Liver (tissue), 9 donors: ENCODE results near the gene MTMR6. TPM values are rescaled to one million over a fixed set of nuclear protein-coding genes. Genes with fewer than 3 reads are reported as not detected.

ENCODE experiments used
- DNase-seq: peaks from one replicate; pipeline ENCODE4 v3.0.0-alpha.2; 2017; ENCODE audit warnings: low spot score
- H3K27ac ChIP-seq, 2 donors: one replicate each; pipeline ENCODE4 v1.7.0; 2013; ENCODE audit warnings: inconsistent platforms in 2 of 2, low read length in 2 of 2, control low read depth in 1 of 2, low read depth in 1 of 2, mild to moderate bottlenecking in 1 of 2
- H3K27me3 ChIP-seq, 4 donors: one replicate each; pipeline versions ENCODE4 v1.6.1 to v1.7.0; 2013; ENCODE audit warnings: low read length in 3 of 4, inconsistent platforms in 1 of 4, mild to moderate bottlenecking in 1 of 4, moderate library complexity in 1 of 4; ENCODE audit not compliant: control insufficient read depth in 4 of 4, insufficient read depth in 4 of 4
- H3K36me3 ChIP-seq, 4 donors: one replicate each; pipeline versions ENCODE4 v1.6.1 to v1.7.0; 2013; ENCODE audit warnings: low read length in 3 of 4, mild to moderate bottlenecking in 3 of 4, low read depth in 1 of 4, moderate library complexity in 1 of 4; ENCODE audit not compliant: control insufficient read depth in 4 of 4, insufficient read depth in 3 of 4
- H3K4me1 ChIP-seq, 4 donors: one replicate each; pipeline versions ENCODE4 v1.6.1 to v1.7.0; 2013; ENCODE audit warnings: low read length in 3 of 4, mild to moderate bottlenecking in 3 of 4, moderate library complexity in 1 of 4; ENCODE audit not compliant: control insufficient read depth in 4 of 4, insufficient read depth in 4 of 4
- H3K4me3 ChIP-seq, 3 donors: one replicate each; pipeline versions ENCODE4 v1.6.1 to v1.7.0; 2013; ENCODE audit warnings: low read length in 3 of 3, control low read depth in 1 of 3, low read depth in 1 of 3, mild to moderate bottlenecking in 1 of 3
- H3K9ac ChIP-seq, 2 donors: one replicate each; pipeline ENCODE4 v1.7.0; 2013; ENCODE audit warnings: low read length in 2 of 2, mild to moderate bottlenecking in 2 of 2, moderate library complexity in 2 of 2, control low read depth in 1 of 2, low read depth in 1 of 2
- H3K9me3 ChIP-seq, 4 donors: one replicate each; pipeline versions ENCODE4 v1.6.1 to v1.7.0; 2013; ENCODE audit warnings: low read length in 3 of 4; ENCODE audit not compliant: control insufficient read depth in 4 of 4
- ATF3 ChIP-seq: IDR thresholded peaks from 2 replicates; pipeline ENCODE4 v1.6.1; 2016; ENCODE audit warnings: antibody characterized with exemption
- EGR1 ChIP-seq, 2 donors: IDR thresholded peaks; 2 replicates each; pipeline ENCODE4 v1.6.1; 2016 to 2018; ENCODE audit warnings: antibody characterized with exemption in 2 of 2, low read depth in 2 of 2
- FOXA1 ChIP-seq: IDR thresholded peaks from 2 replicates; pipeline ENCODE4 v1.6.1; 2016; ENCODE audit warnings: antibody characterized with exemption
- FOXA2 ChIP-seq: IDR thresholded peaks from 2 replicates; pipeline ENCODE4 v1.6.1; 2016; ENCODE audit warnings: antibody characterized with exemption
- HNF4A ChIP-seq, 2 donors: conservative IDR thresholded peaks; 2 replicates each; pipeline ENCODE4 v1.6.1; 2016; ENCODE audit warnings: antibody characterized with exemption in 2 of 2, mild to moderate bottlenecking in 2 of 2
- HNF4G ChIP-seq: IDR thresholded peaks from 2 replicates; pipeline ENCODE4 v1.6.1; 2016; ENCODE audit warnings: antibody characterized with exemption
- JUND ChIP-seq, 2 donors: IDR thresholded peaks; 2 replicates each; pipeline ENCODE4 v1.6.1; 2016; ENCODE audit warnings: antibody characterized with exemption in 2 of 2
- NR2F2 ChIP-seq: IDR thresholded peaks from 2 replicates; pipeline ENCODE4 v1.6.1; 2016; ENCODE audit warnings: antibody characterized with exemption
- RAD21 ChIP-seq, 2 donors: IDR thresholded peaks; 2 replicates each; pipeline ENCODE4 v1.6.1; 2016; ENCODE audit warnings: antibody characterized with exemption in 2 of 2, mild to moderate bottlenecking in 2 of 2
- REST ChIP-seq: IDR thresholded peaks from 2 replicates; pipeline ENCODE4 v1.6.1; 2016; ENCODE audit warnings: antibody characterized with exemption, mild to moderate bottlenecking
- RXRA ChIP-seq, 2 donors: IDR thresholded peaks; 2 replicates each; pipeline ENCODE4 v1.6.1; 2017 to 2018; ENCODE audit warnings: antibody characterized with exemption in 2 of 2, mild to moderate bottlenecking in 1 of 2
- SP1 ChIP-seq: IDR thresholded peaks from 2 replicates; pipeline ENCODE4 v1.6.1; 2018; ENCODE audit warnings: antibody characterized with exemption, mild to moderate bottlenecking
- TAF1 ChIP-seq: conservative IDR thresholded peaks from 2 replicates; pipeline ENCODE4 v1.6.1; 2016; ENCODE audit warnings: antibody characterized with exemption, mild to moderate bottlenecking
- YY1 ChIP-seq: IDR thresholded peaks from 2 replicates; pipeline ENCODE4 v1.6.1; 2016; ENCODE audit warnings: antibody characterized with exemption, mild to moderate bottlenecking
- ZBTB33 ChIP-seq: IDR thresholded peaks from 2 replicates; pipeline ENCODE4 v1.6.1; 2016; ENCODE audit warnings: antibody characterized with exemption
- WGBS: extraction: QIAGEN DNeasy Blood & Tissue Kit; methylation state at CpG from one replicate; pipeline ENCODE4 v1.1.7; 2013; 5-methylcytosine and 5-hydroxymethylcytosine counted together
- polyA plus RNA-seq, 2 donors: library from polyadenylated mRNA; stranded (reverse) in 1 of 2; unstranded in 1 of 2; fragments of 200-250 nt in 1 of 2; fragments of >200 nt in 1 of 2; fragmentation: Nextera tagmentation in 1 of 2; extraction: Ambion mirVana in 1 of 2; gene quantifications; one replicate each; pipeline versions ENCODE4 v1.2.1 to v1.2.3, GENCODE V29; 2013 to 2015
- total RNA-seq, 2 donors: library from RNA; depleted of rRNA; stranded (reverse); fragments of >200 nt; gene quantifications; one replicate each; pipeline ENCODE4 v1.2.3, GENCODE V29; 2014
- donor health status: healthy.
- donor health status: healthy.
- donor health status: healthy.
- donor health status: healthy.
- donor health status: healthy.

MTMR6 gene
- total and polyA plus RNA-seq, 4 donors, result 5.3 to 12.6 (median 7.6) TPM

GRCh38 chr13:25300861-25301346 is 13.6 kb upstream of the MTMR6 start:
- 21% methylated on average over 33 of the region's 33 CpGs for WGBS
- Histone ChIP-seq H3K27ac (peak overlapping the region; percentile 99), H3K9ac (peak overlapping the region; percentile 82 to 98), H3K36me3 (no peaks in the 10 kb centered on the region), H3K9me3 (peaks cover 0 to 2% (median 0%) of the 10 kb centered on the region in 4 donors), H3K4me1 (peaks cover 1 to 32% (median 16%) of the 10 kb centered on the region in 4 donors), H3K4me3 (peak overlapping the region; percentile 73 to 99 (median 97)), H3K27me3 (no peaks in the 10 kb centered on the region)
- DNase-seq, result peak; percentile 49
- TF ChIP-seq ATF3 (no peak), FOXA1 (no peak), NR2F2 (no peak), SP1 (no peak), TAF1 (no peak), RXRA (IDR thresholded peaks at IDR 0.05) (no peak), RAD21 (IDR thresholded peaks at IDR 0.05) (no peak), FOXA2 (no peak), HNF4G (no peak), HNF4A (conservative IDR thresholded peaks at IDR 0.05) (no peak), EGR1 (IDR thresholded peaks at IDR 0.05; ENCODE audit: low read depth in 2 of 2) (no peak)

- Histone ChIP-seq H3K9me3 (peaks cover 0 to 2% (median 0%) of the 10 kb centered on the region in 4 donors), H3K4me1 (no peaks in the 10 kb centered on the region), H3K9ac (no peak overlapping the region), H3K4me3 (no peak overlapping the region), H3K27me3 (no peaks in the 10 kb centered on the region), H3K27ac (no peak overlapping the region), H3K36me3 (no peaks in the 10 kb centered on the region)
- DNase-seq, result no peak
- no peak for TF ChIP-seq ZBTB33
- no peak for TF ChIP-seq TAF1
- no peak for TF ChIP-seq RXRA (IDR thresholded peaks at IDR 0.05)
- no peak for TF ChIP-seq YY1
- no peak for TF ChIP-seq HNF4A (conservative IDR thresholded peaks at IDR 0.05)
- no peak for TF ChIP-seq ATF3
- no peak for TF ChIP-seq FOXA1
- TF ChIP-seq NR2F2, result no peak
- TF ChIP-seq REST, result no peak
- TF ChIP-seq JUND (IDR thresholded peaks at IDR 0.05), result no peak
- 68% methylated on average over 3 of the region's 3 CpGs for WGBS
These were observed 8.4 kb upstream of the MTMR6 start for GRCh38 chr13:25295701-25296100.
